H1 (cell line): ENCODE data around the gene AGBL4. TPM values are rescaled to one million over a fixed set of nuclear protein-coding genes. Genes with fewer than 3 reads are reported as not detected.

ENCODE experiments used
- CTCF ChIA-PET: fragments of 300-600 bp; sonication (Branson Sonifier 250); formaldehyde crosslinking; loops from one replicate; lab custom pipeline; 2021; ENCODE audit not compliant: partially characterized antibody; lab: Charles Lee
- POLR2A ChIA-PET: fragments of 300-600 bp; sonication (Branson Sonifier 250); formaldehyde crosslinking; loops from one replicate; lab custom pipeline; 2021; ENCODE audit warnings: inconsistent platforms; ENCODE audit not compliant: partially characterized antibody; lab: Charles Lee
- DNase-seq, 2 experiments: peaks; one replicate each; pipeline versions ENCODE4 v3.0.0 to v3.0.0-alpha.2; 2010 to 2022; ENCODE audit warnings: low spot score in 2 of 2, low read depth in 1 of 2, mixed read lengths in 1 of 2
- FAIRE-seq: peaks from 2 replicates; lab custom pipeline; 2011; peaks lifted over from hg19 to GRCh38; lab: Jason Lieb, UNC
- H2AFZ ChIP-seq: 2 replicates; pipeline ENCODE4 v1.8.1; 2012; ENCODE audit warnings: low read length, inconsistent platforms
- H2AK5ac ChIP-seq: 2 replicates; pipeline ENCODE4 v1.6.1; 2013; ENCODE audit warnings: low read depth, low read length
- H2BK120ac ChIP-seq: replicated peaks from 2 replicates; pipeline ENCODE3; 2013; ENCODE audit warnings: low read depth, low read length, inconsistent platforms
- H2BK12ac ChIP-seq: 2 replicates; pipeline ENCODE4 v1.6.1; 2013; ENCODE audit warnings: low read depth, low read length
- H2BK15ac ChIP-seq: 2 replicates; pipeline ENCODE4 v1.6.1; 2013; ENCODE audit warnings: low read length
- H2BK20ac ChIP-seq: 2 replicates; pipeline ENCODE4 v1.6.1; 2013; ENCODE audit warnings: low read length
- H2BK5ac ChIP-seq: 2 replicates; pipeline ENCODE4 v1.6.1; 2013; ENCODE audit warnings: low read depth, low read length
- H3K14ac ChIP-seq: 2 replicates; pipeline ENCODE4 v1.6.1; 2013; ENCODE audit warnings: inconsistent platforms; ENCODE audit not compliant: insufficient read length
- H3K18ac ChIP-seq: 2 replicates; pipeline ENCODE4 v1.6.1; 2013; ENCODE audit warnings: low read length; ENCODE audit errors: extremely low read depth
- H3K23ac ChIP-seq: 2 replicates; pipeline ENCODE4 v1.6.1; 2013; ENCODE audit warnings: inconsistent platforms; ENCODE audit not compliant: insufficient read length
- H3K23me2 ChIP-seq: 2 replicates; pipeline ENCODE4 v1.6.1; 2013; ENCODE audit warnings: low read depth, low read length
- H3K27ac ChIP-seq: 2 replicates; pipeline ENCODE4 v1.6.1; 2011; ENCODE audit warnings: low read depth, low read length, inconsistent platforms
- H3K27me3 ChIP-seq, 4 experiments: replicated peaks in 1 of 4; 1 replicate in 1 of 4; 2 replicates in 3 of 4; pipeline versions ENCODE4 v1.6.1 to v1.8.1; 2011 to 2013; ENCODE audit warnings: low read length in 3 of 4, mild to moderate bottlenecking in 3 of 4, inconsistent platforms in 2 of 4, mixed read lengths in 2 of 4, moderate library complexity in 1 of 4; ENCODE audit not compliant: control insufficient read depth in 3 of 4, insufficient read depth in 3 of 4; ENCODE audit errors: extremely low read depth in 1 of 4
- H3K36me3 ChIP-seq, 4 experiments: 2 replicates each; pipeline versions ENCODE4 v1.6.1 to v1.8.1; 2011 to 2013; ENCODE audit warnings: mild to moderate bottlenecking in 4 of 4, low read length in 3 of 4, moderate library complexity in 2 of 4, control low read depth in 1 of 4, inconsistent platforms in 1 of 4; ENCODE audit not compliant: insufficient read depth in 4 of 4, control insufficient read depth in 2 of 4
- H3K4ac ChIP-seq: replicated peaks from 2 replicates; pipeline ENCODE3; 2013; ENCODE audit warnings: low read length, low read depth, mixed read lengths, inconsistent platforms; ENCODE audit not compliant: insufficient read length
- H3K4me1 ChIP-seq, 4 experiments: replicated peaks in 1 of 4; 1 replicate in 1 of 4; 2 replicates in 3 of 4; pipeline versions ENCODE4 v1.6.1 to v1.8.1; 2011 to 2013; ENCODE audit warnings: low read length in 3 of 4, inconsistent platforms in 2 of 4, mixed read lengths in 1 of 4; ENCODE audit not compliant: insufficient read depth in 4 of 4, control insufficient read depth in 3 of 4
- H3K4me2 ChIP-seq, 2 experiments: 2 replicates each; pipeline versions ENCODE4 v1.6.1 to v1.8.1; 2011 to 2013; ENCODE audit warnings: low read depth in 2 of 2, low read length in 2 of 2, control low read depth in 1 of 2, inconsistent platforms in 1 of 2, mild to moderate bottlenecking in 1 of 2; ENCODE audit not compliant: insufficient read depth in 1 of 2
- H3K4me3 ChIP-seq, 4 experiments: fragments of 200-600, 300-600 bp in 1 of 4; sonication (generic), shearing (Covaris generic), sonication (Bioruptor Twin) in 1 of 4; 2 replicates each; pipeline versions ENCODE4 v1.5.1 to v1.8.1; 2011 to 2016; ENCODE audit warnings: low read length in 4 of 4, low read depth in 3 of 4, control low read depth in 2 of 4, inconsistent platforms in 2 of 4, mild to moderate bottlenecking in 2 of 4, mixed read lengths in 1 of 4, moderate library complexity in 1 of 4; ENCODE audit not compliant: insufficient read depth in 2 of 4; ENCODE audit errors: extremely low read depth in 1 of 4
- H3K56ac ChIP-seq: replicated peaks from 2 replicates; pipeline ENCODE3; 2013; ENCODE audit warnings: low read depth, mild to moderate bottlenecking, mixed read lengths, low read length, inconsistent platforms; ENCODE audit not compliant: insufficient read length
- H3K79me1 ChIP-seq: 2 replicates; pipeline ENCODE4 v1.6.1; 2013; ENCODE audit warnings: low read depth, low read length, control low read depth
- H3K79me2 ChIP-seq, 2 experiments: 2 replicates each; pipeline versions ENCODE4 v1.6.1 to v1.8.1; 2012 to 2013; ENCODE audit warnings: low read length in 2 of 2, mild to moderate bottlenecking in 2 of 2, inconsistent platforms in 1 of 2; ENCODE audit not compliant: insufficient read depth in 2 of 2, control insufficient read depth in 1 of 2
- H3K9ac ChIP-seq, 4 experiments: replicated peaks in 1 of 4; 1 replicate in 1 of 4; 2 replicates in 3 of 4; pipeline versions ENCODE4 v1.6.1 to v1.8.1; 2011 to 2013; ENCODE audit warnings: low read depth in 3 of 4, low read length in 3 of 4, control low read depth in 2 of 4, mild to moderate bottlenecking in 2 of 4, moderate library complexity in 2 of 4, inconsistent platforms in 1 of 4; ENCODE audit errors: extremely low read depth in 1 of 4
- H3K9me3 ChIP-seq, 2 experiments: 2 replicates each; pipeline versions ENCODE4 v1.6.1 to v1.8.1; 2012 to 2013; ENCODE audit warnings: mild to moderate bottlenecking in 2 of 2, moderate library complexity in 2 of 2, control low read depth in 1 of 2, inconsistent platforms in 1 of 2, low read depth in 1 of 2, low read length in 1 of 2, mixed read lengths in 1 of 2; ENCODE audit not compliant: insufficient read depth in 2 of 2
- H4K20me1 ChIP-seq, 2 experiments: replicated peaks in 1 of 2; 2 replicates each; pipeline versions ENCODE3 to v1.8.1; 2011 to 2013; ENCODE audit warnings: inconsistent platforms in 2 of 2, low read length in 2 of 2, mild to moderate bottlenecking in 1 of 2; ENCODE audit not compliant: insufficient read depth in 2 of 2, control insufficient read depth in 1 of 2
- H4K5ac ChIP-seq: 2 replicates; pipeline ENCODE4 v1.6.1; 2013; ENCODE audit warnings: low read length, low read depth, mixed read lengths, inconsistent platforms; ENCODE audit not compliant: insufficient read length
- H4K8ac ChIP-seq: 2 replicates; pipeline ENCODE4 v1.8.0; 2013; ENCODE audit warnings: mild to moderate bottlenecking, moderate library complexity, low read length, inconsistent platforms; ENCODE audit not compliant: insufficient read depth; ENCODE audit errors: extremely low read depth
- H4K91ac ChIP-seq: replicated peaks from 2 replicates; pipeline ENCODE3; 2013; ENCODE audit warnings: low read length, mixed read lengths, inconsistent platforms; ENCODE audit not compliant: insufficient read length
- CHD2 ChIP-seq: IDR thresholded peaks from 2 replicates; pipeline ENCODE4 v1.6.1; 2012; ENCODE audit warnings: low read length, improper control_type of control experiment
- E2F6 ChIP-seq: IDR thresholded peaks from 2 replicates; pipeline ENCODE4 v1.6.1; 2012; ENCODE audit warnings: inconsistent platforms
- EZH2 ChIP-seq: fragments of 200-600 bp; sonication (generic); IDR thresholded peaks from 2 replicates; pipeline ENCODE4 v1.7.1; 2012; ENCODE audit warnings: low read depth, mild to moderate bottlenecking, moderate library complexity, low read length, inconsistent platforms; ENCODE audit not compliant: severe bottlenecking
- KDM1A ChIP-seq: fragments of 200-600, 300-600 bp; sonication (generic); IDR thresholded peaks from 2 replicates; pipeline ENCODE4 v1.7.1; 2016; ENCODE audit warnings: mild to moderate bottlenecking, low read length, borderline replicate concordance
- KDM5A ChIP-seq: fragments of 200-600 bp; IDR thresholded peaks from 2 replicates; pipeline ENCODE4 v1.7.1; 2012; ENCODE audit warnings: mild to moderate bottlenecking, low read length, inconsistent platforms, mixed read lengths
- POLR2AphosphoS5 ChIP-seq: IDR thresholded peaks from 2 replicates; pipeline ENCODE4 v1.6.1; 2011; ENCODE audit warnings: low read depth, low read length
- RNF2 ChIP-seq: fragments of 200-900, 300-1000 bp; sonication (generic); IDR thresholded peaks from 2 replicates; pipeline ENCODE4 v1.7.1; 2016; ENCODE audit warnings: borderline replicate concordance, low read depth, mild to moderate bottlenecking, antibody characterized with exemption, low read length; ENCODE audit not compliant: poor library complexity, severe bottlenecking; ENCODE audit errors: missing control alignments
- YY1 ChIP-seq: IDR thresholded peaks from 2 replicates; pipeline ENCODE4 v1.6.1; 2011; ENCODE audit warnings: low read depth, mild to moderate bottlenecking, low read length
- WGBS, 2 experiments: shearing (Covaris generic) in 1 of 2; methylation state at CpG; one replicate each; pipeline versions ENCODE4 v1.1.6 to v1.1.7; 2013 to 2015; ENCODE audit warnings: low lambda C conversion rate in 2 of 2, mixed read lengths in 2 of 2, inconsistent platforms in 1 of 2, low coverage in 1 of 2, missing lambda C conversion rate in 1 of 2; ENCODE audit not compliant: insufficient replicate concordance in 2 of 2, insufficient coverage in 1 of 2, insufficient read length in 1 of 2; ENCODE audit errors: extremely low coverage in 1 of 2, missing lambda C conversion rate in 1 of 2; 5-methylcytosine and 5-hydroxymethylcytosine counted together
- polyA plus RNA-seq, 7 experiments: library from polyadenylated mRNA; depleted of rRNA in 3 of 7; stranded (reverse) in 5 of 7; unstranded in 2 of 7; fragments of >200 nt in 5 of 7; fragments of 200-250 nt in 2 of 7; gene quantifications; 1 replicate in 5 of 7; 2 replicates in 1 of 7; 4 replicates in 1 of 7; pipeline versions ENCODE4 v1.2.1 to v1.2.3, GENCODE V29; 2011 to 2013; ENCODE audit warnings: missing spikeins in 2 of 7, mixed read lengths in 2 of 7
- total RNA-seq: library from RNA; stranded (reverse); fragmentation: NEBNext Ultra II Directional; extraction: Animal tissue kit (Norgen Biotek cat#: 25700); gene quantifications from 2 replicates; pipeline ENCODE4 v1.2.1, GENCODE V29; 2021
- TF ChIP-seq, protein P1 (sequence below): IDR thresholded peaks from 2 replicates; pipeline ENCODE4 v1.6.1; 2012; ENCODE audit warnings: inconsistent platforms
- TF ChIP-seq, protein P2 (sequence below): IDR thresholded peaks from 2 replicates; pipeline ENCODE4 v1.6.1; 2011; ENCODE audit warnings: low read length, improper control_type of control experiment

Gene AGBL4
- total and polyA plus RNA-seq, 2 of the 8 experiments (the other 6 are each of a cell fraction or from before 2014, with no cell fraction given): 0.41 to 0.45 TPM

DNA sequence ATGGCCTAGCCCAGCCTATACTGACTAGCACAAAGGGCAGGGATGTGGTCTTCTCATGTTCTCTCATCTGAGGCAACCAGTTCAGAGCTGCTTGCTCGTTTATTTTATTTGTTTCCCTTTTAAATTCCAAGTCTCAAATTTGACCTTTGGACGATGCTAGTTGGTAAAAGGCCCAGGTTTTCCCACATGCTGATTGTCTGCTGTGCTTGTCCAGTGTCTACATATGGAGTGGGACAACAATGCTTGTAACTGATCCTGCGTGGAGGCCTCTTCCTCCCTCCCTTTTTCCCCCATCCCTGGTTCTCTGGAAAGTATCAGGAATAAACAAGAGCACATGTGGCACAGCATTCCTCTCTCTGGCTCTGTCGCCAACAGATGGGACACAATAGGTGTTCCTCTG, 1213.0 kb downstream of the AGBL4 start:
- no peak overlapping the region for H3K4me3 ChIP-seq
- H2AFZ ChIP-seq: no peak overlapping the region
- H3K79me2 ChIP-seq: no peaks in the 10 kb centered on the region
- H3K4me2 ChIP-seq: no peak overlapping the region
- CTCF ChIA-PET: interaction anchor here (0.6 to 2.3 kb wide), 3 partner anchors 134 to 238 kb away, joined by 3 to 7 read pairs (median 3); no protein-coding TSS in a partner anchor
- TF ChIP-seq KDM5A (no peak), KDM1A (no peak), EZH2 (no peak), RNF2 (no peak), YY1 (no peak), POLR2AphosphoS5 (no peak), E2F6 (no peak), CHD2 (no peak)
- TF ChIP-seq, protein P1, sequence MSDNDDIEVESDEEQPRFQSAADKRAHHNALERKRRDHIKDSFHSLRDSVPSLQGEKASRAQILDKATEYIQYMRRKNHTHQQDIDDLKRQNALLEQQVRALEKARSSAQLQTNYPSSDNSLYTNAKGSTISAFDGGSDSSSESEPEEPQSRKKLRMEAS: no peak
- TF ChIP-seq, protein P2, sequence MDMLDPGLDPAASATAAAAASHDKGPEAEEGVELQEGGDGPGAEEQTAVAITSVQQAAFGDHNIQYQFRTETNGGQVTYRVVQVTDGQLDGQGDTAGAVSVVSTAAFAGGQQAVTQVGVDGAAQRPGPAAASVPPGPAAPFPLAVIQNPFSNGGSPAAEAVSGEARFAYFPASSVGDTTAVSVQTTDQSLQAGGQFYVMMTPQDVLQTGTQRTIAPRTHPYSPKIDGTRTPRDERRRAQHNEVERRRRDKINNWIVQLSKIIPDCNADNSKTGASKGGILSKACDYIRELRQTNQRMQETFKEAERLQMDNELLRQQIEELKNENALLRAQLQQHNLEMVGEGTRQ: no peak
- H4K5ac ChIP-seq: no peak overlapping the region
- no peak overlapping the region for H2BK20ac ChIP-seq
- no peak overlapping the region for H3K14ac ChIP-seq
- no peak overlapping the region for H2BK15ac ChIP-seq
- no peak overlapping the region for H3K27ac ChIP-seq
- no peak overlapping the region for H3K18ac ChIP-seq
- H3K23ac ChIP-seq: no peak overlapping the region
- POLR2A ChIA-PET: no interaction called here
- FAIRE-seq (no peak), DNase-seq (no peak)
- no peak overlapping the region for H2BK12ac ChIP-seq
- H3K56ac ChIP-seq: no peak overlapping the region
- peaks cover 0 to 5% (median 2%) of the 10 kb centered on the region in 4 experiments; a peak in 5 of 7 replicates for H3K4me1 ChIP-seq
- no peak overlapping the region for H2AK5ac ChIP-seq
- no peaks in the 10 kb centered on the region for H3K79me1 ChIP-seq
- 95% methylated on average over 3 of the region's 4 CpGs; no CpG with 5 or more reads in 1 of the 2 experiments for WGBS, 2 experiments
- H3K9me3 ChIP-seq: no peaks in the 10 kb centered on the region
- no peaks in the 10 kb centered on the region for H4K20me1 ChIP-seq
- H3K9ac ChIP-seq: no peak overlapping the region
- H3K23me2 ChIP-seq: no peaks in the 10 kb centered on the region
- H2BK5ac ChIP-seq: no peak overlapping the region
- H3K4ac ChIP-seq: no peak overlapping the region
- H2BK120ac ChIP-seq: no peak overlapping the region
- no peak overlapping the region for H4K91ac ChIP-seq
- no peak overlapping the region for H4K8ac ChIP-seq
- H3K27me3 ChIP-seq: no peaks in the 10 kb centered on the region
- H3K36me3 ChIP-seq: no peaks in the 10 kb centered on the region
